Measurements from ENCODE around the gene S100A9. TPM values are rescaled to one million over a fixed set of nuclear protein-coding genes. Genes with fewer than 3 reads are reported as not detected.

S100A9 gene
- total and polyA plus RNA-seq, 2 experiments from 2014 or later: not detected

- H2AFZ ChIP-seq: no peak overlapping the region
- H3K36me3 Mint-ChIP-seq (ENCODE audit: low read depth): no peaks in the 10 kb centered on the region
Observed at GRCh38 chr1:153371231-153371630, 13.6 kb downstream of the S100A9 start.

More at GRCh38 chr1:153371231-153371630, 13.6 kb downstream of the S100A9 start:
- Histone ChIP-seq H3F3A (replicated peaks; ENCODE audit: low read depth) (no peaks in the 10 kb centered on the region), H3K4me3 (no peak overlapping the region), H3K36me3 (ENCODE audit: insufficient read depth) (no peaks in the 10 kb centered on the region), H3K27me3 (ENCODE audit: insufficient read depth) (no peaks in the 10 kb centered on the region), H3K4me2 (no peak overlapping the region), H3K4me1 (ENCODE audit: insufficient read depth) (no peaks in the 10 kb centered on the region), H3K79me2 (replicated peaks; ENCODE audit: insufficient read depth) (no peaks in the 10 kb centered on the region), H4K20me1 (replicated peaks; ENCODE audit: insufficient read depth) (no peaks in the 10 kb centered on the region), H3K9me2 (ENCODE audit: insufficient read depth) (peaks cover 10% of the 10 kb centered on the region; the same call in 1 of the 2 replicates), H3K27ac (ENCODE audit: low read depth) (no peak overlapping the region)
- Mint-ChIP-seq H3K27me3 (ENCODE audit: insufficient read depth, low read depth, poor library complexity) (peaks cover 5% of the 10 kb centered on the region), H3K4me1 (no peaks in the 10 kb centered on the region), H3K9me3 (no peaks in the 10 kb centered on the region), H3K4me3 (no peak overlapping the region), H3K27ac (no peak overlapping the region)
- no peak for ATAC-seq
- no peak for TF ChIP-seq CTCF (conservative IDR thresholded peaks at IDR 0.05; ENCODE audit: low read depth in 2 of 2)
- TF ChIP-seq REST (IDR thresholded peaks at IDR 0.05; ENCODE audit: unreplicated experiment): no peak
- no peak for TF ChIP-seq NANOG (IDR thresholded peaks at IDR 0.05; ENCODE audit: borderline replicate concordance)
- TF ChIP-seq ETS1 (IDR thresholded peaks at IDR 0.05): no peak
- no peak for TF ChIP-seq POLR2AphosphoS5 (IDR thresholded peaks at IDR 0.05; ENCODE audit: low read depth)
- TF ChIP-seq ZNF114 (CRISPR knock-in tag; IDR thresholded peaks at IDR 0.05): no peak
- TF ChIP-seq CREB1 (CRISPR knock-in tag; IDR thresholded peaks at IDR 0.05; ENCODE audit: low read depth): no peak
- no peak for TF ChIP-seq JUNB (IDR thresholded peaks at IDR 0.05; ENCODE audit: unreplicated experiment)
- TF ChIP-seq EZH2phosphoT487 (IDR thresholded peaks at IDR 0.05; ENCODE audit: unreplicated experiment): no peak
- no peak for TF ChIP-seq ZNF462 (CRISPR knock-in tag; IDR thresholded peaks at IDR 0.05)
- no peak for TF ChIP-seq ZNF331 (CRISPR knock-in tag; IDR thresholded peaks at IDR 0.05; ENCODE audit: low read depth)
- no peak for TF ChIP-seq STAT1 (IDR thresholded peaks at IDR 0.05; ENCODE audit: unreplicated experiment)
- no peak for TF ChIP-seq EZH2 (IDR thresholded peaks at IDR 0.05; ENCODE audit: low read depth, unreplicated experiment)
- DNase-seq (ENCODE audit: low spot score): no peak
